Neuronal stem cell (in vitro differentiated cells): Measurements from ENCODE around the gene PRODH.
A peak's percentile ranks its signal among the peaks of the same experiment; 100 is the strongest.
"Not testable (repeated sequence)": the region's sequence is repeated elsewhere in the genome, so short reads cannot be mapped to it uniquely, and the experiment has no call there.

ENCODE experiments used
- DNase-seq: peaks from one replicate; pipeline ENCODE4 v3.0.0-alpha.2; 2013; ENCODE audit warnings: low spot score
- H2AFZ ChIP-seq: one replicate; pipeline ENCODE4 v1.6.1; 2013; ENCODE audit warnings: mild to moderate bottlenecking, low read length, inconsistent platforms
- H2AK5ac ChIP-seq: 2 replicates; pipeline ENCODE4 v1.6.1; 2013; ENCODE audit warnings: low read depth, mild to moderate bottlenecking, inconsistent platforms, low read length, moderate library complexity, mixed read lengths
- H2BK120ac ChIP-seq: 2 replicates; pipeline ENCODE4 v1.6.1; 2013; ENCODE audit warnings: low read depth, mild to moderate bottlenecking, inconsistent platforms, low read length, moderate library complexity, mixed read lengths
- H2BK12ac ChIP-seq: one replicate; pipeline ENCODE4 v1.6.1; 2013; ENCODE audit warnings: low read length, inconsistent platforms
- H2BK15ac ChIP-seq: 2 replicates; pipeline ENCODE4 v1.6.1; 2013; ENCODE audit warnings: mild to moderate bottlenecking, low read length, inconsistent platforms, mixed read lengths
- H2BK5ac ChIP-seq: one replicate; pipeline ENCODE4 v1.6.1; 2013; ENCODE audit warnings: inconsistent platforms, mild to moderate bottlenecking, low read length, moderate library complexity
- H3K14ac ChIP-seq: one replicate; pipeline ENCODE4 v1.6.1; 2013; ENCODE audit warnings: low read length, inconsistent platforms
- H3K18ac ChIP-seq: 2 replicates; pipeline ENCODE4 v1.6.1; 2013; ENCODE audit warnings: low read length, inconsistent platforms
- H3K23ac ChIP-seq: 2 replicates; pipeline ENCODE4 v1.6.1; 2013; ENCODE audit warnings: low read depth, mild to moderate bottlenecking, mixed read lengths, low read length, inconsistent platforms; ENCODE audit not compliant: poor library complexity
- H3K27ac ChIP-seq: replicated peaks from 3 replicates; pipeline ENCODE4 v1.5.1; 2013; ENCODE audit warnings: low read length, inconsistent platforms
- H3K27me3 ChIP-seq, 3 experiments: 2 replicates each; pipeline ENCODE4 v1.6.1; 2013; ENCODE audit warnings: low read length in 3 of 3, mild to moderate bottlenecking in 2 of 3, inconsistent platforms in 1 of 3, low read depth in 1 of 3, mixed read lengths in 1 of 3, moderate library complexity in 1 of 3; ENCODE audit not compliant: control insufficient read depth in 3 of 3, insufficient read depth in 3 of 3
- H3K36me3 ChIP-seq, 2 donors: replicated peaks in 1 of 2; 2 replicates each; pipeline ENCODE4 v1.6.1; 2013; ENCODE audit warnings: low read length in 2 of 2; ENCODE audit not compliant: control insufficient read depth in 2 of 2, insufficient read depth in 2 of 2
- H3K4ac ChIP-seq: 2 replicates; pipeline ENCODE4 v1.6.1; 2013; ENCODE audit warnings: inconsistent platforms, mild to moderate bottlenecking, low read length, moderate library complexity
- H3K4me1 ChIP-seq, 2 donors: 1 replicate in 1 of 2; 2 replicates in 1 of 2; pipeline ENCODE4 v1.6.1; 2013; ENCODE audit warnings: low read length in 2 of 2, low read depth in 1 of 2; ENCODE audit not compliant: control insufficient read depth in 2 of 2, insufficient read depth in 1 of 2
- H3K4me2 ChIP-seq: one replicate; pipeline ENCODE4 v1.6.1; 2013; ENCODE audit warnings: mild to moderate bottlenecking, low read length, inconsistent platforms; ENCODE audit not compliant: insufficient read depth, poor library complexity, severe bottlenecking
- H3K4me3 ChIP-seq, 2 donors: 2 replicates each; pipeline ENCODE4 v1.5.1; 2013; ENCODE audit warnings: low read length in 2 of 2, mild to moderate bottlenecking in 2 of 2, inconsistent platforms in 1 of 2, moderate library complexity in 1 of 2
- H3K79me1 ChIP-seq: one replicate; pipeline ENCODE4 v1.6.1; 2013; ENCODE audit warnings: low read depth, mild to moderate bottlenecking, inconsistent platforms, low read length, moderate library complexity
- H3K9ac ChIP-seq: one replicate; pipeline ENCODE4 v1.6.1; 2013; ENCODE audit warnings: mild to moderate bottlenecking, low read depth, low read length, inconsistent platforms; ENCODE audit not compliant: poor library complexity
- H3K9me3 ChIP-seq, 2 donors: replicated peaks in 1 of 2; 2 replicates each; pipeline versions ENCODE3 to v1.6.1; 2013; ENCODE audit warnings: low read length in 2 of 2, mild to moderate bottlenecking in 2 of 2, inconsistent platforms in 1 of 2, low read depth in 1 of 2, mixed read lengths in 1 of 2, moderate library complexity in 1 of 2; ENCODE audit not compliant: control insufficient read depth in 2 of 2, insufficient read depth in 1 of 2
- H4K8ac ChIP-seq: one replicate; pipeline ENCODE4 v1.6.1; 2013; ENCODE audit warnings: low read depth, mild to moderate bottlenecking, inconsistent platforms, low read length, moderate library complexity
- H4K91ac ChIP-seq: one replicate; pipeline ENCODE4 v1.6.1; 2013; ENCODE audit warnings: low read length, low read depth, mild to moderate bottlenecking, inconsistent platforms; ENCODE audit not compliant: poor library complexity
- WGBS, 2 donors: extraction: QIAGEN DNeasy Blood & Tissue Kit; methylation state at CpG; one replicate each; pipeline ENCODE4 v1.1.7; 2013; ENCODE audit warnings: missing lambda C conversion rate in 2 of 2, mixed read lengths in 1 of 2; ENCODE audit not compliant: insufficient read length in 2 of 2, insufficient replicate concordance in 1 of 2; ENCODE audit errors: extremely low coverage in 2 of 2; 5-methylcytosine and 5-hydroxymethylcytosine counted together

PRODH gene

DNA sequence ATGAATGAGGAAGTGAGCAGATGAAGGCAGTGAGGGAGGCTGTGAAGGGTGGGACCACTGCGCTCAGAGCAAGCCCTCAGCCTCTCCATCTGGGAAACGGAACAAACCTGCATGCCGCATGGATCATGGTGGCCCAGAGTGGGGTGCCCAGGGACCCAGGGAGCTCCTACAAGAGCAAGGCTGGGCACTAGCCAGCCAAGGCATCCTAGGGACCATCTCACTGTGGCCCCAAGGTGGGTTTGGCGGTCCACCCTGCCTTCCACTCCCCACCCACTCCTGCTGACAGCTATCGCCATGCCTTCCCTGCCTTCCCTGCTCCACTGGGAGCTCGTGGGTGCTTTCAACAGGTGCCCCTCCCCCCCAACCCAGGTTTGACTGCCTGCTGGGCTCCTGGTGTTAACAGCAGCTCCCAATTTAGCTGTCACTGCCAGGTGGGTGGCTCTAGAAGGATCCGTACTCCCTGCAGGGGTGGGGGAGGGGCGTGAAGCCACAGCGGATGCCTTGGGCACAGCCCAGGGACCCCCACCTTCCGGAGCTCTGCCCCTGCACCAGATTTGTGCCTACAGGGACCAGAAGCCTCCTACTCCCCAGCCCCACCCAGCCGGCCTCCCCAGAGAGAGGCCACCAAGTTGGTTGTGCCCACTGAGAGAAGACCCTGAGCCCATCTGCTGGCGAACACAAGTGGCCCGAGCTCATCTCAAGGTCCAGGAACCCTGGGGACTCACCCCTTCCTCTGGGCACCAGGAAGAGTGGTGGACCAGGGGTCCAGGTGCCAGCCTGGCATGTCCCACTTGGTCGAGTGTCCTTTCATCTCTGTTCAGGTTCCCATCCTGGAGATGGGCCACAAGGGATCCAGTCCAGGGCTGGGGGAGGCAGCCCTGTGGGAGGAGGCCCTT is 29.7 kb upstream of the PRODH start:
- no peak overlapping the region for H3K14ac ChIP-seq
- no peak overlapping the region for H2AK5ac ChIP-seq
- no peak overlapping the region for H2BK15ac ChIP-seq
- H3K27me3 ChIP-seq: no peaks in the 10 kb centered on the region
- no peak overlapping the region for H3K9ac ChIP-seq
- H2AFZ ChIP-seq: no peak overlapping the region
- DNase-seq: no peak
- no peak overlapping the region for H3K4me3 ChIP-seq
- H2BK120ac ChIP-seq: no peak overlapping the region
- peaks cover 7 to 11% of the 10 kb centered on the region in 2 donors for H3K4me1 ChIP-seq
- H4K8ac ChIP-seq: no peak overlapping the region
- no CpG with 5 or more reads among the region's 14 CpGs for WGBS, 2 donors
- no peak overlapping the region for H3K4me2 ChIP-seq
- peak overlapping the region; percentile 57 for H3K18ac ChIP-seq
- H3K79me1 ChIP-seq: no peaks in the 10 kb centered on the region
- H3K36me3 ChIP-seq: no peaks in the 10 kb centered on the region
- H3K4ac ChIP-seq: no peak overlapping the region
- no peak overlapping the region for H4K91ac ChIP-seq
- H2BK5ac ChIP-seq: no peak overlapping the region
- H3K27ac ChIP-seq: no peak overlapping the region
- H3K23ac ChIP-seq: peak overlapping the region; percentile 73
- no peaks in the 10 kb centered on the region for H3K9me3 ChIP-seq
- no peak overlapping the region for H2BK12ac ChIP-seq

DNA sequence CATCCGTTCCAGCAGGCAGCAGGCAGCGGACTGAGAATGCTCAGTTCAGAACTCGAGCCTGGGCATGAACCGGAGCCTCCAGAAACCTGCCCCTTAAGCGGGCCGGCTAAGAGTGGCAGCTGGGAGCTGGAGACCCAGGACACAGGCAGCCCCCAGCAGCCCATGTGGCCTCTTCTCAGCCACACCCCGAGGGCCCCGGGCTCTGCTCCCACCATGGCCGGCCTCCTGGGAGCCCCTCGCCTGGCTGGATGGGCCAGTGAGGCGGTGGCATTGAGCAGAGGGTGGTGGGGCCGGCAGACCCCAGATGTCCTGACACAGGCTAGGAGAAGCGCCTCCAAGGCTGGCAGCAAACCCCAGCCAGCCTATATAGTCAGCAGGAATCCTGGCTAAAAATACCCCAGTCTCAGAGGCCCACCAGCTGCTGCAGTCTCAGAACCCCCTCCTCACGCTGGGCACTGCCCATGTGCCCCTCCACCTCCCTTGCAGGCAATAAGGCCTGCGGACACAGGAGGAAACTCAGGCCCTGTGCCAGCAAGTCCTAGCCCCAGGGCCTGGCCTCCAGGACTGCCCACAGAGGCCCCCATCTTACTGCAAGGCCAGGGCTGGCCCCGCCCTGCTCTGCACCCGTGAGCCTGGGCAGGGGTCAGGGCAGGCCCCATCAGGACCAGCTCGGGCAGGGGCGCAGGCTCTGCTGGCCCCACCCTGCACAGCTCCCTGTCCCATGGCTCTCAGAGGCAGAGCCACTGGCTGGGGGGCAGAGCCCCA is 28.6 kb upstream of the PRODH start:
- H4K8ac ChIP-seq, H3K9me3 ChIP-seq, H2BK120ac ChIP-seq, H4K91ac ChIP-seq, H3K4me2 ChIP-seq, H3K36me3 ChIP-seq, H3K9ac ChIP-seq, H2AFZ ChIP-seq, H2BK12ac ChIP-seq, DNase-seq, H3K27me3 ChIP-seq, H3K27ac ChIP-seq, H2AK5ac ChIP-seq, H3K4me3 ChIP-seq, H2BK15ac ChIP-seq, H3K79me1 ChIP-seq, H2BK5ac ChIP-seq, H3K4ac ChIP-seq, H3K23ac ChIP-seq, H3K14ac ChIP-seq: not testable (repeated sequence)
- no CpG with 5 or more reads among the region's 19 CpGs for WGBS, 2 donors
- H3K18ac ChIP-seq: peak overlapping the region; percentile 28
- H3K4me1 ChIP-seq: peaks cover 6 to 11% of the 10 kb centered on the region in 2 donors

DNA sequence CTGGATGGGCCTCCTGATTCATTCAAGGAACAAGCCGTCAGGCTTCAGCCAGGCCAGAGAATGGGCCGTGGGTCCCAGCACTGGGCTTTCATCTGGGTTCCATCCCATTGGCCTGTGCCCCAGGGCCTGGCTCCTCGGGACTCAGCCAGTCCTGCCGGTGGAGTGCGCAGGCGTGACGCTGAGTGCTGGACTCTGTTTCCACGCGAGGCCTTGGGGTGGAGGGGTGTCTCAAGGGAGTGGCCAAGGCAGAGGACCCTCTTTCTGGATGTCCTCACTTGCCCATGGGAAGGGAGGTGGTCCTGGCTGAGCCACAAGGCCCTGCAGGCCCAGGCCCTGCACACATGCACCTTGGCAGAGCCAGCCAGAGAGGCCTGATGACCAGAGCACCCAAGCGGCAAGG is 28.0 kb upstream of the PRODH start:
- H3K4ac ChIP-seq, H3K4me3 ChIP-seq, H3K23ac ChIP-seq, H2AK5ac ChIP-seq, H3K4me2 ChIP-seq, H3K27ac ChIP-seq, H3K9me3 ChIP-seq, H2BK120ac ChIP-seq, DNase-seq, H3K27me3 ChIP-seq, H2BK12ac ChIP-seq, H2AFZ ChIP-seq, H4K8ac ChIP-seq, H4K91ac ChIP-seq, H3K14ac ChIP-seq, H3K79me1 ChIP-seq, H3K9ac ChIP-seq, H2BK15ac ChIP-seq, H3K36me3 ChIP-seq, H2BK5ac ChIP-seq: not testable (repeated sequence)
- Histone ChIP-seq H3K18ac (peak overlapping the region; percentile 38), H3K4me1 (peaks cover 4 to 11% of the 10 kb centered on the region in 2 donors)
- WGBS, 2 donors: no CpG with 5 or more reads among the region's 10 CpGs

DNA sequence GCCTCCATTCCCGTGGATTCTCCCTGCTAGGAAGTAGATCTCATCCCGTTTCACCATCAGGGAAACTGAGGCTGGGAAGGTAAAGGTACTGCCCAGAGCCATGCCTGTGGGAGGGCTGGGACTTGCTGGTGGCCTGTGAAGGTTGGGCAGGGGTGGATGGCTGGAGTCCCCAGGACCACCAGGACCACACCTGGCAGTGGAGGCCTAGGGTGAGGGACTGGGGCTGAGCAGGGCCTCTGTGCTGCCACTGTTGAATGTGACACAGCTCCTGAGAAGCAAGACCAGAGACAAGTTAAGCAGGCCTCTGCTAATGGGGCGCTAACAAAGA is 26.2 kb upstream of the PRODH start:
- no peaks in the 10 kb centered on the region for H3K36me3 ChIP-seq
- no peak overlapping the region for H3K4me2 ChIP-seq
- H2BK120ac ChIP-seq: no peak overlapping the region
- no peaks in the 10 kb centered on the region for H3K9me3 ChIP-seq
- H3K18ac ChIP-seq: no peak overlapping the region
- H3K4me3 ChIP-seq: no peak overlapping the region
- H3K9ac ChIP-seq: peak overlapping the region; percentile 80
- no CpG with 5 or more reads among the region's 3 CpGs for WGBS, 2 donors
- H2BK15ac ChIP-seq: no peak overlapping the region
- DNase-seq: no peak
- H3K23ac ChIP-seq: no peak overlapping the region
- H3K79me1 ChIP-seq: no peaks in the 10 kb centered on the region
- no peak overlapping the region for H3K4ac ChIP-seq
- no peak overlapping the region for H2AFZ ChIP-seq
- no peak overlapping the region for H2BK5ac ChIP-seq
- no peak overlapping the region for H3K27ac ChIP-seq
- H3K27me3 ChIP-seq: peaks cover 0 to 8% (median 0%) of the 10 kb centered on the region in 3 experiments
- no peak overlapping the region for H2AK5ac ChIP-seq
- no peak overlapping the region for H4K91ac ChIP-seq
- H3K14ac ChIP-seq: no peak overlapping the region
- H3K4me1 ChIP-seq: peaks cover 2 to 19% of the 10 kb centered on the region in 2 donors
- no peak overlapping the region for H4K8ac ChIP-seq
- H2BK12ac ChIP-seq: no peak overlapping the region
